HCT116 (cell line): ENCODE results near the gene GYS1. TPM values are rescaled to one million over a fixed set of nuclear protein-coding genes. Genes with fewer than 3 reads are reported as not detected.

Source experiments
- ATAC-seq: fragments of 200-7000 bp; cut with Tn5 transposase; 2 replicates; pipeline ENCODE4 v1.9.1; 2020; ENCODE audit warnings: mild to moderate bottlenecking, moderate library complexity
- BruUV-seq: library from RNA; stranded (reverse); fragments of 400-500 nt; replicated peaks from 2 replicates; lab custom pipeline; 2021; lab: Mats Ljungman, UMichigan
- CTCF ChIA-PET: fragments of 300-600 bp; sonication (Branson Sonifier 250); formaldehyde crosslinking; loops from one replicate; lab custom pipeline; 2021; ENCODE audit warnings: antibody characterized with exemption; lab: Charles Lee
- POLR2A ChIA-PET: fragments of 300-600, 350-600 bp; sonication (Branson Sonifier 250); formaldehyde crosslinking; loops from one replicate; lab custom pipeline; 2021; ENCODE audit warnings: antibody characterized with exemption; lab: Charles Lee
- RAD21 ChIA-PET, 2 experiments: fragments of 300-600 bp; sonication (Branson Sonifier 250); formaldehyde crosslinking; loops; one replicate each; lab custom pipeline; 2023; ENCODE audit warnings: low total read pairs in 2 of 2; ENCODE audit not compliant: uncharacterized antibody in 2 of 2, unreplicated experiment in 2 of 2, low non-redundant PET in 1 of 2; lab: Charles Lee
- DNase-seq: peaks from one replicate; pipeline ENCODE4 v3.0.0-alpha.2; 2010; ENCODE audit warnings: low read depth, low spot score
- H2AFZ ChIP-seq: fragments of 200-600 bp; shearing (Covaris generic), sonication (generic); 2 replicates; pipeline ENCODE4 v1.6.1; 2017; ENCODE audit warnings: low read depth, mixed run types, mixed read lengths, antibody characterized with exemption, low read length; ENCODE audit not compliant: poor library complexity, severe bottlenecking
- H3K27ac ChIP-seq: 2 replicates; pipeline ENCODE4 v1.5.1; 2012; ENCODE audit warnings: low read depth, low read length
- H3K27me3 ChIP-seq: fragments of 200-600 bp; sonication (generic); 2 replicates; pipeline ENCODE4 v1.6.1; 2016; ENCODE audit warnings: mixed run types, low read length, mixed read lengths; ENCODE audit not compliant: insufficient read depth
- H3K36me3 ChIP-seq, 2 experiments: fragments of 200-500 bp in 1 of 2; fragments of 200-600 bp in 1 of 2; sonication (Bioruptor generic) in 1 of 2; sonication (generic) in 1 of 2; 2 replicates each; pipeline versions ENCODE4 v1.5.1 to v1.6.1; 2014 to 2016; ENCODE audit warnings: low read length in 2 of 2, inconsistent platforms in 1 of 2, mixed read lengths in 1 of 2, mixed run types in 1 of 2; ENCODE audit not compliant: insufficient read depth in 2 of 2, control insufficient read depth in 1 of 2
- H3K4me1 ChIP-seq, 2 experiments: fragments of 200-600 bp in 1 of 2; sonication (generic) in 1 of 2; 2 replicates each; pipeline versions ENCODE4 v1.5.1 to v1.6.1; 2012 to 2017; ENCODE audit warnings: low read length in 2 of 2, inconsistent platforms in 1 of 2, mild to moderate bottlenecking in 1 of 2, mixed read lengths in 1 of 2, mixed run types in 1 of 2, moderate library complexity in 1 of 2; ENCODE audit not compliant: insufficient read depth in 2 of 2, control insufficient read depth in 1 of 2
- H3K4me2 ChIP-seq: fragments of 200-600 bp; sonication (generic); 2 replicates; pipeline ENCODE4 v1.6.1; 2017; ENCODE audit warnings: mixed run types, low read length, mixed read lengths
- H3K4me3 ChIP-seq, 2 experiments: fragments of 200-600 bp in 1 of 2; sonication (generic) in 1 of 2; replicated peaks in 1 of 2; 2 replicates each; pipeline ENCODE4 v1.5.1; 2011 to 2016; ENCODE audit warnings: low read length in 2 of 2, control low read depth in 1 of 2, low read depth in 1 of 2, mild to moderate bottlenecking in 1 of 2, mixed read lengths in 1 of 2, mixed run types in 1 of 2
- H3K79me2 ChIP-seq: fragments of 200-600 bp; sonication (generic); 2 replicates; pipeline ENCODE4 v1.6.1; 2017; ENCODE audit warnings: mild to moderate bottlenecking, mixed run types, low read length, moderate library complexity, mixed read lengths; ENCODE audit not compliant: insufficient read depth
- H3K9ac ChIP-seq: fragments of 200-600 bp; sonication (generic); 2 replicates; pipeline ENCODE4 v1.6.1; 2016; ENCODE audit warnings: low read length, mixed read lengths
- H3K9me2 ChIP-seq: fragments of 200-600 bp; sonication (generic), shearing (Covaris generic); 2 replicates; pipeline ENCODE4 v1.6.1; 2017; ENCODE audit warnings: mixed run types, mild to moderate bottlenecking, moderate library complexity; ENCODE audit not compliant: insufficient read depth
- H3K9me3 ChIP-seq, 2 experiments: fragments of 200-500 bp in 1 of 2; fragments of 200-600 bp in 1 of 2; sonication (Bioruptor generic) in 1 of 2; sonication (generic) in 1 of 2; 2 replicates each; pipeline ENCODE4 v1.6.1; 2014 to 2017; ENCODE audit warnings: low read length in 2 of 2, mixed read lengths in 2 of 2, inconsistent platforms in 1 of 2, low read depth in 1 of 2, mild to moderate bottlenecking in 1 of 2, mixed run types in 1 of 2, moderate library complexity in 1 of 2; ENCODE audit not compliant: control insufficient read depth in 1 of 2, insufficient read depth in 1 of 2
- H4K20me1 ChIP-seq: fragments of 200-600 bp; sonication (generic), shearing (Covaris generic); 2 replicates; pipeline ENCODE4 v1.6.1; 2017; ENCODE audit warnings: mixed run types, mild to moderate bottlenecking, moderate library complexity; ENCODE audit not compliant: insufficient read depth
- CEBPB ChIP-seq: IDR thresholded peaks from 2 replicates; pipeline ENCODE4 v1.6.1; 2012; ENCODE audit warnings: low read depth
- EZH2phosphoT487 ChIP-seq: fragments of 200-600 bp; IDR thresholded peaks from 2 replicates; pipeline ENCODE4 v1.6.1; 2018; ENCODE audit warnings: antibody characterized with exemption, borderline replicate concordance
- JUND ChIP-seq: IDR thresholded peaks from 2 replicates; pipeline ENCODE4 v1.6.1; 2012
- POLR2A ChIP-seq: IDR thresholded peaks from 2 replicates; pipeline ENCODE4 v1.7.0; 2011; ENCODE audit warnings: borderline replicate concordance; ENCODE audit not compliant: insufficient read depth, insufficient read length; ENCODE audit errors: extremely low read depth
- RAD21 ChIP-seq: IDR thresholded peaks from 2 replicates; pipeline ENCODE4 v1.6.1; 2012; ENCODE audit warnings: low read depth, mild to moderate bottlenecking
- SP1 ChIP-seq: IDR thresholded peaks from 2 replicates; pipeline ENCODE4 v1.6.1; 2012; ENCODE audit warnings: low read depth
- SRF ChIP-seq: IDR thresholded peaks from 2 replicates; pipeline ENCODE4 v1.6.1; 2012; ENCODE audit warnings: low read depth
- TCF7L2 ChIP-seq: IDR thresholded peaks from 2 replicates; pipeline ENCODE4 v1.7.0; 2011; ENCODE audit warnings: borderline replicate concordance, inconsistent platforms; ENCODE audit not compliant: insufficient read depth, insufficient read length; ENCODE audit errors: extremely low read depth
- ZFX ChIP-seq: fragments of 450-650 bp; IDR thresholded peaks from 2 replicates; pipeline ENCODE4 v1.6.1; 2017
- ZNF274 ChIP-seq: fragments of 200-500 bp; sonication (Bioruptor generic); IDR thresholded peaks from 2 replicates; pipeline ENCODE4 v1.6.1; 2014; ENCODE audit warnings: mild to moderate bottlenecking, low read depth, low read length, inconsistent platforms
- intact Hi-C: fragments of 100-400 bp; cut with micrococcal nuclease; formaldehyde crosslinking; loops from 2 replicates; pipeline ENCODE4 v1.10.0; 2022
- total RNA-seq: library from RNA; stranded (reverse); gene quantifications from one replicate; pipeline ENCODE4 v1.2.1, GENCODE V29; 2021; ENCODE audit not compliant: unreplicated experiment
- TF ChIP-seq, protein P1 (sequence below), 3 experiments: fragments of 200-600 bp in 1 of 3; sonication (generic) in 1 of 3; IDR thresholded peaks in 2 of 3; conservative IDR thresholded peaks in 1 of 3; 2 replicates each; pipeline ENCODE4 v1.5.1; 2012 to 2017; ENCODE audit warnings: low read depth in 2 of 3, low read length in 2 of 3, antibody characterized with exemption in 1 of 3, borderline replicate concordance in 1 of 3, control low read depth in 1 of 3, mild to moderate bottlenecking in 1 of 3, mixed read lengths in 1 of 3, mixed run types in 1 of 3, moderate library complexity in 1 of 3; ENCODE audit not compliant: insufficient read depth in 1 of 3
- TF ChIP-seq, protein P2 (sequence below): IDR thresholded peaks from 2 replicates; pipeline ENCODE4 v1.6.1; 2012
- TF ChIP-seq, protein P3 (sequence below): IDR thresholded peaks from 2 replicates; pipeline ENCODE4 v1.6.1; 2012; ENCODE audit warnings: low read depth

GYS1 gene
- total RNA-seq, 1 experiment from 2014 or later, result 50.7 TPM

DNA sequence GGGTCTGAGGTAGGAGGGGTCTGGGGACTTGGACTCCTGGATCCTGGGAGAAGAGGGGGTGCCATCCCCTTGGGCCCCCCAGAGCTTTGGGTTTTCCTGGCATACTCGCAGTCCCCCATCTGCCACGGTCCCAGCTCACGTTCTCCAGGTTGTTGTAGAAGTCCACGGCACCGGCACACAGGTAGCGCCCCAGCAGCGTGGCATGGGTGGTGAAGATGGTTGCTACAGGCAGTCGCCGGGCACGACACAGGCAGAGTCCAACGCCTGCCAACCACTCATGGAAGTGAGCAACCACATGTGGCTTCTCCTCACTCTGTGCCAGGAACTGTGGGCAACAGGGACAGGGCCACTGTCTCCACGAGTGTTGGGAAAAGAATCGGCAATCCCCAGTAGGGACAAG, 7.4 kb downstream of the GYS1 start:
- CTCF ChIA-PET, result interaction anchor here (0.6 kb wide), 1 partner anchor 1456 kb away, joined by 3 read pairs; no protein-coding TSS in a partner anchor
- Histone ChIP-seq H3K4me1 (peaks cover 0 to 3% of the 10 kb centered on the region in 2 experiments; a peak in 1 of 4 replicates), H3K9ac (no peak overlapping the region), H3K79me2 (peaks cover 6% of the 10 kb centered on the region), H4K20me1 (no peaks in the 10 kb centered on the region), H3K4me2 (no peak overlapping the region), H3K9me2 (no peaks in the 10 kb centered on the region), H3K27ac (no peak overlapping the region), H2AFZ (no peak overlapping the region), H3K4me3 (no peak overlapping the region), H3K27me3 (no peaks in the 10 kb centered on the region), H3K9me3 (no peaks in the 10 kb centered on the region), H3K36me3 (peaks cover 14 to 30% of the 10 kb centered on the region in 2 experiments; a peak in 3 of 4 replicates)
- DNase-seq (no peak), ATAC-seq (no peak)
- no TSS peak for BruUV-seq
- intact Hi-C loops, result no loop called here
- TF ChIP-seq ZNF274, result no peak
- no peak for TF ChIP-seq EZH2phosphoT487
- TF ChIP-seq, protein P1, sequence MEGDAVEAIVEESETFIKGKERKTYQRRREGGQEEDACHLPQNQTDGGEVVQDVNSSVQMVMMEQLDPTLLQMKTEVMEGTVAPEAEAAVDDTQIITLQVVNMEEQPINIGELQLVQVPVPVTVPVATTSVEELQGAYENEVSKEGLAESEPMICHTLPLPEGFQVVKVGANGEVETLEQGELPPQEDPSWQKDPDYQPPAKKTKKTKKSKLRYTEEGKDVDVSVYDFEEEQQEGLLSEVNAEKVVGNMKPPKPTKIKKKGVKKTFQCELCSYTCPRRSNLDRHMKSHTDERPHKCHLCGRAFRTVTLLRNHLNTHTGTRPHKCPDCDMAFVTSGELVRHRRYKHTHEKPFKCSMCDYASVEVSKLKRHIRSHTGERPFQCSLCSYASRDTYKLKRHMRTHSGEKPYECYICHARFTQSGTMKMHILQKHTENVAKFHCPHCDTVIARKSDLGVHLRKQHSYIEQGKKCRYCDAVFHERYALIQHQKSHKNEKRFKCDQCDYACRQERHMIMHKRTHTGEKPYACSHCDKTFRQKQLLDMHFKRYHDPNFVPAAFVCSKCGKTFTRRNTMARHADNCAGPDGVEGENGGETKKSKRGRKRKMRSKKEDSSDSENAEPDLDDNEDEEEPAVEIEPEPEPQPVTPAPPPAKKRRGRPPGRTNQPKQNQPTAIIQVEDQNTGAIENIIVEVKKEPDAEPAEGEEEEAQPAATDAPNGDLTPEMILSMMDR (IDR thresholded peaks at IDR 0.05 in 2 of 3, conservative IDR thresholded peaks at IDR 0.05 in 1 of 3; ENCODE audit: borderline replicate concordance in 1 of 3, insufficient read depth in 1 of 3, low read depth in 2 of 3, low read length in 2 of 3), result no peak
- no peak for TF ChIP-seq TCF7L2
- no peak for TF ChIP-seq POLR2A
- no peak for TF ChIP-seq RAD21
- TF ChIP-seq CEBPB, result no peak
- TF ChIP-seq JUND, result no peak
- TF ChIP-seq, protein P2, sequence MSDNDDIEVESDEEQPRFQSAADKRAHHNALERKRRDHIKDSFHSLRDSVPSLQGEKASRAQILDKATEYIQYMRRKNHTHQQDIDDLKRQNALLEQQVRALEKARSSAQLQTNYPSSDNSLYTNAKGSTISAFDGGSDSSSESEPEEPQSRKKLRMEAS, result no peak
- TF ChIP-seq SP1, result no peak
- TF ChIP-seq SRF, result no peak
- TF ChIP-seq ZFX, result no peak
- TF ChIP-seq, protein P3, sequence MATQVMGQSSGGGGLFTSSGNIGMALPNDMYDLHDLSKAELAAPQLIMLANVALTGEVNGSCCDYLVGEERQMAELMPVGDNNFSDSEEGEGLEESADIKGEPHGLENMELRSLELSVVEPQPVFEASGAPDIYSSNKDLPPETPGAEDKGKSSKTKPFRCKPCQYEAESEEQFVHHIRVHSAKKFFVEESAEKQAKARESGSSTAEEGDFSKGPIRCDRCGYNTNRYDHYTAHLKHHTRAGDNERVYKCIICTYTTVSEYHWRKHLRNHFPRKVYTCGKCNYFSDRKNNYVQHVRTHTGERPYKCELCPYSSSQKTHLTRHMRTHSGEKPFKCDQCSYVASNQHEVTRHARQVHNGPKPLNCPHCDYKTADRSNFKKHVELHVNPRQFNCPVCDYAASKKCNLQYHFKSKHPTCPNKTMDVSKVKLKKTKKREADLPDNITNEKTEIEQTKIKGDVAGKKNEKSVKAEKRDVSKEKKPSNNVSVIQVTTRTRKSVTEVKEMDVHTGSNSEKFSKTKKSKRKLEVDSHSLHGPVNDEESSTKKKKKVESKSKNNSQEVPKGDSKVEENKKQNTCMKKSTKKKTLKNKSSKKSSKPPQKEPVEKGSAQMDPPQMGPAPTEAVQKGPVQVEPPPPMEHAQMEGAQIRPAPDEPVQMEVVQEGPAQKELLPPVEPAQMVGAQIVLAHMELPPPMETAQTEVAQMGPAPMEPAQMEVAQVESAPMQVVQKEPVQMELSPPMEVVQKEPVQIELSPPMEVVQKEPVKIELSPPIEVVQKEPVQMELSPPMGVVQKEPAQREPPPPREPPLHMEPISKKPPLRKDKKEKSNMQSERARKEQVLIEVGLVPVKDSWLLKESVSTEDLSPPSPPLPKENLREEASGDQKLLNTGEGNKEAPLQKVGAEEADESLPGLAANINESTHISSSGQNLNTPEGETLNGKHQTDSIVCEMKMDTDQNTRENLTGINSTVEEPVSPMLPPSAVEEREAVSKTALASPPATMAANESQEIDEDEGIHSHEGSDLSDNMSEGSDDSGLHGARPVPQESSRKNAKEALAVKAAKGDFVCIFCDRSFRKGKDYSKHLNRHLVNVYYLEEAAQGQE, result no peak
- RAD21 ChIA-PET, result no interaction called here
- POLR2A ChIA-PET, result no interaction called here
